GM21619 (cell line): ENCODE data around the gene THBS2.
"Not testable (repeated sequence)": the region's sequence is repeated elsewhere in the genome, so short reads cannot be mapped to it uniquely, and the experiment has no call there.

Experiments
- ATAC-seq: cut with Tn5 transposase; IDR thresholded peaks from one replicate; pipeline ENCODE4 v1.9.1; 2021; ENCODE audit not compliant: unreplicated experiment

The THBS2 gene

DNA sequence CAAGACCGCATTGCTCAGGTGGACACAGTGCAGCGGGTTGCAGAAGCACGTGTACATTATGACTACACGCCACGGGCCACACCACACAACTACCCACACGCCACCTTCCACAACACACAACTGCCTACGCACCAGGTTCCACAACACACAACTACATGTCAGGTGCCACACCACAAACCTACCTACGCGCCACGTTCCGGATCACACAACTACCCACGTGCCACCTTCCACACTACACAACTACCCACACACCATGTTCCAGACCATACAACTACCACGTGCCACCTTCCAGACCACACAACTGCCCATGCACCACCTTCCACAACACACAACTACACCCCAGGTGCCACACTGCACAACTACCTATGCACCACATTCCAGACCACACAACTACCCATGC is 20.5 kb downstream of the THBS2 start:
- no peak for ATAC-seq

DNA sequence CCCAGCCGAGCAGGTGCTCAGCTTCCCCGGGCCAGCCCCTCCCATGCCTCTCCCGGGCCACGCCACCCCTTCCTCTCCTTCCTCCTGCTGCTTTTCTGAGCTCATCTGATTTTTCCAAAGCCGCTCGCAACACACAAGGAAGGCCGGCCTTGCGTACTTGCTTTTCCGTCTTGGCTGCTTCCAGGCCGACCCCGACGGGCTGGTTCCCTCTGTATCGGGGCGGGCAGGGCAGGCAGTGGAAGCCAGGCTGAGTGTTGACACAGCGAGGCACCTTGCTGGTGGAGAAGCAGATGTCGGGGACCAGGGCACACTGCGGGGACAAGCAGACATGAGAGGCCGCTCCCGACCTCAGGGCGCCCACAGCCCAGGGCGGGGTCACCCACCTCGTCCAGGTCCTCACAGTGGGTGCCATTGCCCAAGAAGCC is 21.1 kb downstream of the THBS2 start:
- ATAC-seq, result no peak

DNA sequence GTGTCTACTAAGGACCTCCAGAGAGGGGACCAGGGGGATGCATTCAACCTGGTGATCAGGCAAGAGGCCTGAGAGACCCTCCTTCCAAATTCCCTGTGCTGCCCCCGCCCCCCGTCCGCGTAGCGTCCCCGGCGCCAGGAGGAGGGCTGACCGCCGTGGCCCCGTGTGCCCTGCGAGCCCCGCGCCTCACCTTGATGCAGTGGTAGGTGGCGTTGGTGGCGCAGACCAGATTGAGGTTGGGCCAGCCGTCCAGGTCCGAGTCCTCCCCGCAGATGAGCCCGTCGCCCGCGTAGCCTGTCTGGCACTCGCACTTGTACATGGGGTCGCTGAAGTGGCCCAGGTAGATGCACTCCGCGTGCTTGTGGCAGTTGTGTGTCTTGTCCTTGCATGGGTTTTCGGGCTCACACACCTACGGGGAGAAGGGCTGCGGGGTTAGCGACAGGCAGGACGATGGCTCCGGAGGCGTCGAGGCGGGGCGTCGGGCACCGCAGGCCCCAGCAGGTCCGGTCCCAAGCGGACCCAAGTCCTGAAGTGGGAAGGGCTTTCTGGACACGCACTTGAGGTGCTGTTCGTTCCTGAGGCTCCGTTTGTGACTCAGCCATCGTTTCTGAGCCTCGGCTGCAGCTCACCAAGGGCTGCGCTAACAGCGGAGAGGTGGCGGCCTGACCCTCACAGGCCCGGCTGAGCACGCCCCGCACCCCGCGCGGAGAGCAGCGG is 21.7 kb downstream of the THBS2 start:
- ATAC-seq, result no peak

DNA sequence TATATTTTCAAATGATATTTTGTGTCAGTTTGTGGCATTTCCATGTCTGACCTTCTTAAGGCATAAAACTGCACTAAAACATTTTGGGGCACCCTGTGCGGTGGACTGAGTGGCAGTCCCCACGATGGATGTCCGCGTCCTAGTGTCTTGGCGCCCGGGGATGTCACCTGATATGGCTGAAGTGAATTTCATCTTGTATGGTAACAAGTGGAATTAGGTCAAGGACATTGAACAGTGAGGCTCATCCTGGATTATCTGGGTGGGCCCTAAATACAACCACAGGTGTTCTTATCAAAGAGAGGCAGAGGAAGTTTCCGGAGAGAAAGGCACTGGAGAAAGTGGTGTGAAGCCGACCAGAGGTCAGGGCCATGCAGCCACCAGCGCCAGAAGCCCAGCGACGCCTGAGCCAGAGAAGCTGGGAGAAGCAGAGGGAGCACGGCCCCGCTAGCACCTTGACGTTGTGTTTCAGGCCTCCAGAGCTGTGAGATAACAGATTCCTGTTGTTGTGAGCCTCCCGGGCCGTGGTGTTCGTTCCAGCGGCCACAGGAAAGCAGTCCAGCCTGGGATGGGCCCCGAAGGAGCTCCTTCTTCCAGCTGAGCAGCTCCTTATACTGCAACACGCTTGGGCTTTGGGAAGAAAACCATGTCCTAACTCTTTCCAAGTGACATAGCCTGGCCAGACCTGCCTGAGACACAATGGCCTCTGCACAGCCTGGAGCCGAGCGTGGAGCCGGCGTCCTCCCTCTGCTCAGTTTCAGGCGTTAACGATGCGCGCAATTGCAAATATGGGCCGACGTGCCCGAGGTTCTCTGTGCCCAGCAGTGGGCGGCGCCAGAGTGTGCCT is 22.5 kb downstream of the THBS2 start:
- no peak for ATAC-seq

- ATAC-seq, result no peak
Observed at GRCh38 chr6:169230322-169230665, 23.4 kb downstream of the THBS2 start.

GRCh38 chr6:169229615-169230321 is 23.9 kb downstream of the THBS2 start:
- ATAC-seq, result no peak

- no peak for ATAC-seq
Observed at GRCh38 chr6:169227116-169227515, 26.5 kb downstream of the THBS2 start.

GRCh38 chr6:169225887-169226286 is 27.8 kb downstream of the THBS2 start:
- ATAC-seq, result no peak

DNA sequence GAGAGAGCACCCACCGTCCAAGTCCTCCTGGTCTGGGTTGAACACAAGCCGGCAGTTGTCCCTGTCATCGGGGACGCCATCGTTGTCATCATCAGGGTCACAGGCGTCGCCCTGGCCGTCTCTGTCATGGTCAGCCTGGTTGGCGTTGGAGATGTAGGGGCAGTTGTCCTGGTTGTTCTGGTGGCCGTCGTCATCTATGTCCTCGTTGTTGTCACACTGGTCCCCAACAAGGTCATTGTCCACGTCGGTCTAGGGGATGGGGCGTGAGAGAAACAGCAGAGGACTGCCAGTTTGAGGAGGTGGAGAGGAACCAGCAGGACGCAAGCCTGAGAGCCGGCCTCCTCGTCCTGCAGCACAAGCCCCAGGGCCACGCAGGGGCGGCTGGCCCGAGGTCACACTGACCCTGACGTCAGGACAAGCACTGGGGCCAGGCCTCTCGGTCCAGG is 28.5 kb downstream of the THBS2 start:
- no peak for ATAC-seq

DNA sequence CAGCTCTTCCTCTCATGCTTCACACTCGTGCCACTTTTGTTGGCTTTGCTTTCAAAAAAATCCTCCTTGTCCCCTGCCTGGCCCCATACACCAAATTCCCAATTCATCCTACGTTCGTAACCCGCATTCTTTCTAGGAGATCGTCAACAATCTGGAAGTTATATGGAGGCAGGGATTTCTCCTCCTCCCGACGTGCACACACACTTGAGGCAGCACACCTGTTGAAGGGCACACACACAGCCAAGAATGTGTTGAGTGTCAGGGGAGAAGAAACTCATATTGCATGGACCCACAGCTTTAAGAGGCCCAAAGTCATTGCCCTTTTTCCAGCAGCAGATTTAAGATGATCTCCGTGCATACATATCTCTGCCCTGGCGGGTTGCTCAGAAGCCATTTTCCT is 28.9 kb downstream of the THBS2 start:
- ATAC-seq, result no peak

DNA sequence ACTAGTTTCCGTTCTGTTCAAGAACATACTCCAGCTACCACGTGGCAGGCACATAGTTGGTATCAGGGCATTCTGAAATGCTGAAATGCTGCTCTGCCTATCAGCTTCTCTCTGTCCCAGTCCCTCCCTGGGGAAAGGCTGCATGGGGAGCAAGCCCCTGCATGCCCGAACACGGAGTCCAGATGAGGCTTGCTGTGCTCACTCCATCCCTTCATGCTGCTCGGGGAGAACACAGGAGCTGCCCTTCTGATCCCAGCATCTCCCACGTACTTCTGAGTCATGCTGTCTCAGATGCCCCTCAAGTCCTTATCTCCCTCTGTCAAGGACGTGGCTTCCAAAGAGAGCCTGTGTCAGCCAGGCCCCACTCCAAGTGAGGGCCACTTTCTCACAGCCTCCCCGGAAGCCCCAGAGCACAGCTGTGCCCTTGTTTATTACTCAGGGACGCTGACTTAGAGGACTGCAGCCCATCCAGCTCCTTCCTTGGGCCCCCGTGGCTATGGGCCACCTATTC is 29.4 kb downstream of the THBS2 start:
- no peak for ATAC-seq

DNA sequence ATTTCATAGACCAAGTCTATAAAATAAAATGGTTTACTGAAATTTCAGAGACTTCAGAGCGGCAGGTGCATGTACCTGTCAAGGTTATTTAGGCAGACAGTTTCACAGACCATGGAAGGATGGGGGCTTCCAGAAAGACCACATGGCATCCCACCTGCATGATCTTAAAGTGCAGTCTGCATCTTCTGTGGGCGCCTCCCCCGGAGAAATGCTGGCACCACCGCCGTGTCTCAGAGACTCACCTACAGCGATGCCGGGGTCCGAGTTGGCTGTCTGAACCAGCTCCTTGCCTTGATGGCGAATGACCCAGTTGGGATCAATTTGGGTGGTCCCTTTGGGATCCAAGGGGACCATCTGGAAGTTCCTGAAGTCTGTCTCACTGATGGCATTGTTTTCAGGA is 30.6 kb downstream of the THBS2 start:
- ATAC-seq, result no peak

GRCh38 chr6:169222126-169222525 is 31.5 kb downstream of the THBS2 start:
- no peak for ATAC-seq

- ATAC-seq, result no peak
Observed at GRCh38 chr6:169221264-169221663, 32.4 kb downstream of the THBS2 start.

DNA sequence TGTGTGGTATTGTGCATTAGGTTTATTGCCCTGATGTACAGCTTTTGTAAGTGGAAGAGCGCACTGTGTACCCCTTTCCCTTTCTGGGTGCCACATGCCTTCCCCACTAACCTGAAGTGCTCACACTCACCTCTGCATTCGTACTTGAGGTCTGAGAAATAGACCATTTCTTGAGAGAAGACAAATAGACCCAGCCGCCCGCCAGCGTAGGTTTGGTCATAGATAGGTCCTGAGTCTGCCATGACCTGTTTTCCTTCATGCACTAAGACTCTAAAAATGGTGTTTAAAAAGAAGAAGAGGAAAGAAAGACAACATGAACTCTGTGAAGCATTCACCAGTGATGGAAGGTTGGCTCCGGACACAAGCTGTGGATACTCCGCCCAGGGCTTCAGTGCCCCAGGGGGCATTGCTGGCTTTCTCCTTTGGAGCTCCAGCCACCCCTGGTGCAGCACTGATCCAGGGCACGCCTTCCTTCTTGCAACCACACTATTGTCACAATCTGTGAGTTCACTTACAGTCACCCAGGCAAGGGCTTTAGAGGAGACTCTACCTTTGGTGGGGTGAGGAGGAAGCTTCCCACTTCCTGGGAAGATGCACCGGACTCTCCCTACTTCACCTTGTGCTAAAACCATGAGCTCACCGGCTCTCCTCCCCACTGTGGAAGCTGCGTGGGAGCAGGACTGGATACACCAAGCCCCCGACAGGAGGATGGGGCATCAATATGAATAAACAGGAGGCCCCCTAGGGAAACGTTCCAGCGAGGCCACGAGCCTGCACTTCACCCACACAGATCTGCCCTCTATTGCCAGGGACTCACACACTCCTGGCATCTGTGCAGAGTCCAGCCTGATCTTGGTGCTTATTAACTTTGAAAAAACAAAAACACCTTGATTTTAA is 33.3 kb downstream of the THBS2 start:
- ATAC-seq, result no peak

DNA sequence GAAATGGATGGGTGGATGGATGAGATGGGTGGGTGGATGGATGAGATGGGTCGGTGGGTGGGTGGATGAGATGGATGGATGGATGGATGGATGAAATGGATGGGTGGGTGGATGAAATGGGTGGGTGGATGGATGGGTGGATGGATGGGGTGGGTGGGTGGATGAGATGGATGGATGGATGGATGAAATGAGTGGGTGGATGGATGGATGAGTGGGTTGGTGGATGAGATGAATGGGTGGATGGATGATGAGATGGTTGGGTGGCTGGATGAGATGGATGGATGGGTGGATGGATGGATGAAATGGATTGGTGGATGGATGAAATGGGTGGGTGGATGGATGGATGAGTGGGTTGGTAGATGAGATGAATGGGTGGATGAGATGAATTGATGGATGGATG is 35.7 kb downstream of the THBS2 start:
- no peak for ATAC-seq

DNA sequence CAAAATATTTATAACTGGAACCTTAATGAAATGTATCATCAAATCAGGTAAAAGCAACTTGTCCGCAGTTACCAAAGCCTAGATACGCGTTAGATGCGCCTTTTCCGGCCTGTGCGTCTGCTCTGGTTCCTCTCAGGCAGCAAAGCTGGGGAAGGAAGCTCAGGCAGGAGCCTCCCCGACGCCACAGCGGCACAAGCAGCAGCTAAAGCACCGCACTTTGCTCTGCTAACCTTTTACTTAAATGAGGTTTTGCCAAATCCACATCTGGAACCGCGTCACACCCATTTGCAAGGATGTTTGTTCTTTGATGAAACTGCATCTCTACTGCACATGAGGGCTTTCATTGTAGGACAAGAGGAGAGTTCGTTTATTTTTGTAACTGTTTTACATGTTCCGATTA is 36.8 kb downstream of the THBS2 start:
- ATAC-seq, result no peak

DNA sequence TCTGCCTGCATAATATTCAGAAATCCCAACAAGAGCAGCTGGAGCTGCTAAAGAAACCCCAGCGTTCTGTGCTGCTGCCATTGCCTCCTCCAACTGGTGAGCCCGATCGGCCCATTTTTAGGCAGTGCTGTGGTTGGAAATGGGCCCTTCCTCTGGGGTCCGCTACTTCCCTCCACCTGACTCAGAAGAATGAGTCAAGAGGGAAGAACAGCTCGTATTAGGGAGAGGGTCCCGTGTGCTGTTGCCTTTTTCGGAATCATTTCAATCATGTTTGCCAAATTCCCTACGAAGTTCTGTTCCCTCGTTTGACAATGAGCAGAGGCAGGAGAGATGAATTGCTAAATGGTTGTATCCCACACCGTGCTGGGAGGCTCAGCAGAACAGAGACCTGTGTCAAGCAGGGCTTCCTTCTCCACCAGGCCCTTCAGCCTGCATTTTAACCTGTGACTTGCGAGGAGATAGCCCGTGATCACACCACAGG is 38.4 kb downstream of the THBS2 start:
- ATAC-seq, result no peak

DNA sequence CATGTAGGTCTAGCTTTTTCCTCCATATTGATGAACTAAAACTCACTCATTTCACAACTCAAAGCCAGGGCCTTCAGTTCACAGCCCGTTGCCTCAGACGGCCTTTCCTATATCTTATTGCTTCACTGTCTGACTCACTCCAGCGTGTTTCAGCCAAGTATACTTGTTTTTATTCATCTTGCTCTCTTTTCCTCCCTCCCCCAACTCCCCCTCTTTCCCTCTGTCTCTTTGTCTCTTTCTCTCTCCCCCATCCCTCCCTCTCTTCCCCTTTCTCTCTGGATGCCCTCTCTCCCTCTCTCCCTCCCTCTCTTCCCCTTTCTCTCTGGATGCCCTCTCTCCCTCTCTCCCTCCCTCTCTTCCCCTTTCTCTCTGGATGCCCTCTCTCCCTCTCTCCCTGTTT is 38.9 kb downstream of the THBS2 start:
- ATAC-seq, result not testable (repeated sequence)

DNA sequence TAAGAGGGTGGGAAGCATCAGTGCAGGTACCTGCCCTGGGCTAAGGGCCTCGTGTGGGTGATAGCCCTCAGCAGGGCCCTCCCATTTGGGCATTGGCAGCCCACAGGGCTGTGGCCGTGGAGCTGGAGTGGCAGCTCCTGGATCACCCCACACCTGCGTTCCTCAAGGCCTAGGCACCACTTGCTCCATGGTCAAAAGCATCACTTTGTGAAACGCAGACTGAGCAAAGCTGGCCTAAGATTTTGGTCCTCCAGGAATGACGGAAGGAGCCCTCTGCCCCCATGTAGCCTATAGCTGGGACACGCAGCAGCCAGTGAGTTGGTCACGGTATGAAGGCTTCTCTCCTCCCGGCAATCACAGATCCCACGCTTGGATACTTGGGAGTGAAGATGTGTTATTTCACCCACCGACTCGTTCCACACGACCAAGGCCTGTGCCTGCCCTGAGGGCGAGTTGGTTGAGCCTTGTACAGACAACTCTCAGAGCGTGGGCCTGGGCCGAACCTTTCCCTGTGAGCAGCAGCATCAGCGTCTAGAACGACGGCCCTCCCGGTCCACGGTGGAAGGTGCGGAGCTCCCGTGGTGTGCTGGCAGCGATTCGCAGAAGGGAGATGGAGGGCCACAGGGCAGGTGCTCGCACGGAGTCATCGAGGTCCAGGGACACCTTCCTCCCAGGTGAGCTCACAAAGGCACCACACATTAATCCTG is 39.7 kb downstream of the THBS2 start:
- ATAC-seq, result no peak
